NCI-H1105 treated with DMSO at 0.1 percent for 48 hours (cell line): ENCODE data around the gene CARS2.
"Not testable (repeated sequence)": the region's sequence is repeated elsewhere in the genome, so short reads cannot be mapped to it uniquely, and the experiment has no call there.

ENCODE experiments used
- DNase-seq: peaks from one replicate; lab custom pipeline; 2025; lab: John Stamatoyannopoulos, UW

Gene CARS2

DNA sequence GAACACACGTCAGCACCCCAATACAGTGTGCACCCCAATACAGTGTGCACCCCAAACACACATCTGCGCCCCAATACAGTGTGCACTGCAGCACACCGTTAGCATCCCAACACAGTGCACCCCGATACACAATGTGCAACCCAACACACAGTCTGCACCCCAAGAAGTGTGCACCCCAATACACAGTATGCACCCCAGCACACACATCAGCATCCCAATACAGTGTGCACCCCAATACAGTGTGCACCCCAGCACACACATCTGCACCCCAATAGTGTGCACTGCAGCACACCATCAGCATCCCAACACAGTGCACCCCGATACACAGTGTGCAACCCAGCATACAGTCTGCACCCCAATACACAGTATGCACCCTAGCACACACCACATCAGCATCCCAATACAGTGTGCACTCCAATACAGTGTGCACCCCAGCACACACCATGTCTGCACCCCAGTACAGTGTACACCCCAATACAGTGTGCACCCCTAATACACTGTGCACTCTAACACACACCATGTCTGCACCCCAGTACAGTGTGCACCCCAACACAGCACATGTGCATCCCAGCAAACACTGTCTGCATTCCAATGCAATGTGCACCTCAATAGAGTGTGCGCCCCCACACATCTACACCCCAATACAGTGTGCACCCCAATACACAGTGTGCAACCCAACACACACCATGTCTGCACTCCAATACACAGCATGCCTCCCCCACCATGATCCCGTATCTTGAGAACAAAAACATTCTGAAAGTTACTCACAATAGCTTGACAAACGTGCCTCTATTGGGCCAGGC lies 855 bp upstream of the CARS2 start:
- no peak for DNase-seq

DNA sequence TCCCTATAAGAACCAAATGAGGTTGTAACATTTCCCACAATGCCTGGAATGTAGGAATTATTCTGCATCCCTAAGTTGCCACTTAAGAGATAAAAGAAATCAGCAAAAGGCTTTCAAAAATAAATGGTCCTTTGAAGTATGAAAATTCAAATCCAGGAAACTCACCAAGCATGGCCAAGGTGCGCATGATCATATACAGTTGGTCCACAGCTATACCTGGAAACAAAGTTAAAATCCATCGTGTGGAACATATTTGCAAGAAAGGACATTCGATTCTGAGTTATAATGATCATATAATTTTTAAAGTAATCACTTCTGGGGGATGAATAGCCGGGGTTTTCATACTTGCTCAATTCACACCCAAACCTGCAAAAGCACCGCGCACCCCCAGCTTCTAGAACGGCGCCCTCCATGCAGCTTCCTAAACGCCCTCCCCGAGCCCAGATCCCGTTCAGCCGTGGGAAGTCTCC lies 525 bp downstream of the CARS2 start:
- no peak for DNase-seq

DNA sequence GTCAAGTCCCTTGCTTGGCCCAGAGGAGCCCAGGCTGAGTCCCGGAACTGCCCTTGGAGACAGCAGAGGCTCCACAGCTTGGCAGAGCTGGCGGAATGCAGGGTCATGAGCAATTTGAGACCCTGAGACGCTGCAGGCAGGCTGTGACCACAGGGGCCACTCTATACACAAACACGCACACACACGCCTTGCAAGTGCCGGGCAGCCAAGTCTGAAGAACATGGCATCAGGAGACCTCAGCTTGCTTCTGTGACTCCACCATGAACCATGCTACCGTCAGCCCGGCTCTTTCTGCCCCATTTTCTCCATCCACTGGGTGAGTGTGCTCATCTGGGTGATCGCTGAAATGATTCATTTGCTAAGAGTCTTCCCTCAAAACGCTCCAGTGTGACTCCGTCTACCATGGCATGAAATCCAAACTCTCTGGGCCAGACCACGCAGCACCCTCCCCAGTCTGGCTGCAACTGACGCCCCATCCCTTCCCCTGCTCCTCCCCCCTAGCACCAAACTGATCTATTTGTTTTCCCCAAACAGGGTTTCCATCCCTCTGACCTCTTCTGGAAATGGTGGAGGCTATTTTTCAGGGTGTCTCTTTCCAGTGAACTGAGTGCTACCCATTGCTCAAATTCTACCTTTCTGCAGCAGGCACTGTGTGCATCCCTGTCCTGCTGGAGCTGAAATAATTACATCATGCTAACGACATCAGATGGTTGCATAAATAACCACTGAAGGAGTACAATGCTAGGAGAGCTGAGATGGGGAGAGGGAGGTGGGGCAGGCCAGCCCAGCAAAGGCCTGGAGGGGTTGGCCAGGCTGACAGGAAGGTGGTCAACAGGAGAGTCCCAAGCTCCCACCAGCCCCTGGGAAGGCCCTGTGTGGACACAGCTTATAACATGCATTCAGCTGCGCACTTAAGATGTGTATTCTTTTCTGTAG lies 3.1 kb downstream of the CARS2 start:
- no peak for DNase-seq

DNA sequence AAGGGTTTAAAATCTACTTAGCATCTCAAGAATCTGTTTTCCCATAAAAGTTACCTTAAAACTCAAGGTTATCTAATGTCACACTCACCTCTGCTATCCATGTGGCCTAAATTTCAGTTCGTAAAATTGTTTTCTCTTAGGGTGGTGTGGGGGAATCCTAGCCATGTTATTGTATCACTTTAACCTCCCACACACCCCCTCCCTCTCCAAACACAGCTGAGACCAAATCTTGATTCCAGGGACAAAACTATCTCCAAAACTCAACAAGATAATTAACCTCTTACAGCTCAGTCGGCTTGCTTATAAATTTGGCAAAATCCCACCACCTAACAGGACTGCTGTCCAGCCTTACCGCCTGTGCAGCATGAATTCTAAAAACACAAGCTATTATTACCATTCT lies 3.8 kb downstream of the CARS2 start:
- DNase-seq, result no peak

DNA sequence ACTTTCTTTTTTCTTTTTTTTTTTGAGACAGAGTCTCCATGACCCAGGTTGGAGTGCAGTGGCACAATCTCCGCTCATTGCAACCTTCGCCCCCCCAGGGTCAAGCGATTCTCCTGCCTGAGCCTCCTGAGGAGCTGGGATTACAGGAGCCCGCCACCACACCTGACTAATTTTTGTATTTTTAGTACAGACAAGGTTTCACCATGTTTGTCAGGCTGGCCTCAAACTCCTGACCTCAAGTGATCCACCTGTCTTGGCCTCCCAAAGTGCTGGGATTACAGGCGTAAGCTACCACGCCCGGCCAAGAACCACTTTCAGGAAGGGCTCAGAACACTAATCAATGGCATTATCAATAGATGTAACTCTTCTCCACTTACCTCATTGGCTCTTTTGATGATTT lies 4.9 kb downstream of the CARS2 start:
- DNase-seq, result not testable (repeated sequence)

DNA sequence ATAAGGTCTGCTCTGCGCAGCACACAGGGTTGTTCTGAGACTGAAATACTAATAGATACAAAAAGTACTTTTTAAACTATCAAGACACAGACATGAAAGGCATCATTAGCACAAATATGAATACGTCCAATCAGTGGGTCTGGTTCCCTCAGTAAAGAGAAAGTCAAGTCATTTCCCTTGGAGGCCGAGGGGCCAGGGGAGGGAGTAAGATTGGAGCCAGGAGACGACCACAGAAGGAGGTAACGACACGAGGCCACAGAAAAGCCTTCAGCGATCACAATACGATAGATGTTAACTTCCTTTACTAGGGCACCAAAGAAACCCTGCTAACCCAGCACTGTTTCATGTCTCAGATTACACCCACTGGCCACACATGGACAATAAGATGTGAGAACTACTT lies 5.3 kb downstream of the CARS2 start:
- DNase-seq, result no peak

DNA sequence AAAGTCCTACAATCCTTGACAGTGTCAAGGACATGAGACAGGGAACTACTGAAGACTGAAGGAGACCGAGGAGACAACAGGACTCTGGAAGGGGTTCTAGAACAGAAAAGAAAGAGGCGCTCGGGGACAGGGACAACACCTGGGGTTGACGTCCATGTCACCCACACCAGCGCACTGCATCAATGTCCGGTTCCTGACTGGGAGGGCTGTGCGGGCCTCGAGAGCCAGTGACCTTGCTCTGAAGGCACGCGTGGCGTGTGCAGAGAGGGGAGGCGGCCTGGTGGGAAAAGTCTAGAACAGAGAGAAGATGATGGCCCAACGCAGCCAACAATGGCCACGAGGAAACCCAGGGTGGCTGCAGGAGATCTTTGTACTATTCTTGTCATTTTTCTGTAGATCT lies 5.7 kb downstream of the CARS2 start:
- DNase-seq, result no peak

DNA sequence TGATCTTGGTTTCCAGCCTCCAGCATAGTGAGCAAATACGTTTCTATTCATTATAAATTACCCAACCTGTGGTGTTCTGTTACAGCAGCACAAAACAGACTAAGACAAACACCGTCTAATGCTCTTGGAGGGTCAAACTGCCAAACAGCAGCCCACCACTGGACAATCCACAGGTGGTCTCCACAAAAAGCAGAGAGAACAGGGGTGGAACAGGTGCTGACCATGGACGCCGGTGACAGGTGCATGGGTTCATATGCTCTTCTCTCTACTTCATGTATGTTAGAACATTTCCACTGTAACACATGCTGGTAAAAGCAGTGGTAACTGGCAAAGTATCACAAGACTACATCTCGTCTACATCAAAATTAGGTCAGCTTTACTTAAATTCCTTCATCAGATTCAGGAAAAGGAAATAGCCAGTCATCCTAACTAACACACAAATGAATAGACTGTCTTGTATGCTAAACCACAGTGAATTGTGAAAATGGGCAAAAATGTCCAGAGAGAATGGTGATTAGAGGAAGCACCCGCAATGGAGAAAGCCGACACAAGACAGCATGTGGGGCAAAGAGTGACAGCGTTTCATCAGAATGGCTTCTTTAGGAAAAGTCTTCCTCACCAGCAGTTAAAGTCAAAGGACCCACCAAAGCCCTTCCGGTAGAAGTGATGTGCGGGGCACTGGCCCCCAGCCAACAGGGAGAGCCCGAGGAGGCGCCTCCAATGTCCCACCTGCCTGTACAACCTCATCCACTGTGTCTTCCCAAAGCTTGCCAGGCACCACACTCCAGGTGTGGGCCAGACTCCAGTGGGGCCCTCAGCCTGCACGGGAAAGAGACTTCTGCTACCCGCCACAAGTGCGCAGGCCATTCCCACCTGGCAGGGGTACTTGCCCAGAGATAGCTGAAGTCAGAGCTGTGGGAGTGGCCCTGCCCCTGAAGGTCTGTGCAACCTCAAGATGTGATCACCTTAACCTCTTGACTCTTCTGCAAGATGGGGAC lies 6.5 kb downstream of the CARS2 start:
- DNase-seq, result no peak

DNA sequence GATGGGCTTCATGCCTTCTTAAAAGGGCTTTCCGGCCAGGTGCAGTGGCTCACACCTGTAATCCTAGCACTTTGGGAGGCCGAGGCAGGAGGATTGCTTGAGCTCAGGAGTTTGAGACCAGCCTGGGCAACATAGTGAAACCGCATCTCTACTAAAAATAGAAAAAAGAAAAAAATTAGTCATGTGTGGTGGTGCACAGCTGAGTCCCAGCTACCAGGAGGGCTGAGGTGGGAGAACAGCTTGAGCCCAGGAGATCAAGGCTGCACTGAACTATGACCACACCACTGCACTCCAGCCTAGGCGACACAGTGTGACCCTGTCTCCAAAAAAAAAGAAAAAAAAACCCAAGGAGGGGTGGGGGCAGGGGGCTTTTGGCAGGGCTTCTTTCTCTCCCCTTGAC lies 7.2 kb downstream of the CARS2 start:
- DNase-seq, result no peak

DNA sequence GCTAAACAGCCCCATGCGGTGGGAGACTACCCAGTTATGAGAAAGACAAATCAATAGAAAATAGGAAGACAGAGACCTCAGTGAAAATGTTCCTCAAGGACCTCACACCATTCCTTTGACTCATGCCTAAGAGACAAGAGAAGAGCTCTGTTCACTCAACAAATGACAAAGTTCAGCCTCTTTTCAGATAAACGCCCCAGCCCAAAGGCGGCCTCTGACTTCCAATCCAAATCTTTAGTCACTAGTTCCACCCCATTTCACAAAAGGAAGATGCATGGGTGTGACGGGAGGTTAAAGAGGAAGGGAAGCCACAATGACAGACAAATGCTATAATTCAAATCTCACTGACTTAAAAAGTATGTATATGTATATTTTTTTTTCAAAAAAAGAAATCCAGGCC lies 8.1 kb downstream of the CARS2 start:
- DNase-seq, result no peak

DNA sequence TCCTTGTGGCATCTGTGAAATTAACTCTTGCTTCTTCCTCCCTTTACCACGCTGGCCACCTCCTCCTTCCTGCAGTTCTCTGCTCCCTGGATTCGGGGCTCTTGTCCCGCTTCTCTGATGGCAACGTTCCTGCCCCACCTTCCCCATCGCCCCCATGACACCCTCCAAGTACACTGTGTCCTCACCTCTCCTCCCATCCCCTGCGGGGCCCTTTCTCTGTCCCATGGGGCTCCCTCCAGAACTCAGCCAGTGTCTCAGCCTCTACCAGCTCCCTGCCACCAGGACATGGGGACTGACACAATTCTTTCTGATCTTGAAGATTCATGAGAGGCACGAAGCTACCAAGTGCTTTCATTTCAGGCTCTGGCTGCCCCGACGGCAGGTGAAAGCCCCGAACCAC lies 9.1 kb downstream of the CARS2 start:
- no peak for DNase-seq

DNA sequence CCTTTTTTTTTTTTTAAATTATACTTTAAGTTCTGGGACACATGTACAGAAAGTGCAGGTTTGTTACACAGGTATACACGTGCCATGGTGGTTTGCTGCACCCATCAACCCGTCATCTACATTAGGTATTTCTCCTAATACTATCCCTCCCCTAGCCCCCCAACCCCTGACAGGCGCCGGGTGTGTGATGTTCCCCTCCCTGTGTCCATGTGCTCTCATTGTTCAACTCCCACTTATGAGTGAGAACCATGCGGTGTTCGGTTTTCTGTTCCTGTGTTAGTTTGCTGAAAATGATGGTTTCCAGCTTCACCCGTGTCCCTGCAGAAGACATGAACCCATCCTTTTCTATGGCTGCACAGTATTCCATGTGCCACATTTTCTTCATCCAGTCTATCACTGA lies 10.1 kb downstream of the CARS2 start:
- DNase-seq, result not testable (repeated sequence)

DNA sequence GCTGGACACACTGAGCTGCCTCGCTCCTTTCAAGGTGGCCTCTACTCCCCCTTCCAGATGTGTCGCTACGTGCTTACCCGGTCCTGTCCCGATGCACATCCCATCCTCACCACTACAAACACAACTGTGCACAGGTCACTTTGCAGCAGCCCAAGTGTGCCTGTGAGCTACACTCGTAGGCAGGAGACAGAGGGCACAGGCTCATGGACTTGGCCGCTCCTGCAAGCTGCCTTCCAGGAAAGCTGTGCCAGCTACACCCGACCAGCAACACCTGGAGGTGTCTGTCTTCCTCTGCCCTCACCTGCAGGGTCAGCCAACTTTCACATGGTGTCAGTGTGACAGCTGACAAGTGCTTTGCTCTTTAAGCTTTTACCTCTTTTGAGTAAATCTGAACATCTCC lies 15.4 kb downstream of the CARS2 start:
- DNase-seq, result no peak

DNA sequence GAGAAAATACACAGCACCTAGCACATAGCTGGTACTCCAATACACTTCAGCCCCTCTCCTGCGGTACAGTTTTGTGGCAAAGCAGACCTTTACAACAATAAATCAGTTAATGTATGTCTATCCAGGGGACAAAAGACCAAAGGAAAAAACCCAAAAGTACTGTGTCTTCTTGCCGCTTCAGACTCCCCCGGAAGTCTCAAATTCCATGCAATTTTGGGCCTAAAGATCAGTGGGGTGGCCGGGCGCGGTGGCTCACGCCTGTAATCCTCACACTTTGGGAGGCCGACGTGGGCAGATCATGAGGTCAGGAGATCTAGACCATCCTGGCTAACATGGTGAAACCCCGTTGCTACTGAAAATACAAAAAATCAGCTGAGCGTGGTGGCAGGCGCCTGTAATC lies 16.2 kb downstream of the CARS2 start:
- DNase-seq, result no peak

DNA sequence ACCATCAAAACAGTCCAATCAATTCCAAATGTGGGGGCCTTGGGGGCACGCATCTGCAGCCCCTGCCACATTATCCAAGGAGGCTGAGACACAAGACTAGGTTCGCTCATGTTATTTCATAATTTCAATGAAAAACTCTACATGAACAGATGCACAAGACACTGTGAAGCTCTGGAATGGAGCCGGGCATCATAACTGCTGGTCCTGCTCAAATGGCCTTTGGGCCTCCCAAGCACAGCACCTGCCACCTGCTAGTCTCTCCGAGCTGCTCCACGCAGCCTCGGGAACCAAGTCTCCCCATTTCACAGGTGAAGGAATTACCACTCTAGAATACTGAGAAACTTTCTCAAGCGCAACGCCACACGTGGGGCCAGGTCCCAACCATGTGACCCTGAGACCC lies 16.9 kb downstream of the CARS2 start:
- no peak for DNase-seq

DNA sequence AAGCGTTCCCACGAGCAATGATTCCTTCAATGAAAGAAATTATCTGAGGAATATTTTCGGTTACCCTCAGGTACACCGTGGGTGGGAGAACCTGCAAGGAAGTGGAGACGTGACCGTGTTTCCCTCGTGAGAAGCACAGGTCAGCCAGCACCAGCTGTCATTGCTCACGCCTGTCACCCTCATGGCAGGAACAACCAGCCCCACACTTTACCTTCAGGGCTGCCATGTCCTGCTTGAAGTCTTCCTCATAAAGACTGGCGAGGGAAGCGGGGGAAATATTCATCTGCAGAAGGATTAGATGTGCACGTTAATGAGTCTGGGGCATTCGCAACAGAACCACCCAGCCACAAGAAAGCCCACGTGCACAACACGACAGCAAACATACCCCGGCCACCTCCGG lies 18.2 kb downstream of the CARS2 start:
- no peak for DNase-seq

DNA sequence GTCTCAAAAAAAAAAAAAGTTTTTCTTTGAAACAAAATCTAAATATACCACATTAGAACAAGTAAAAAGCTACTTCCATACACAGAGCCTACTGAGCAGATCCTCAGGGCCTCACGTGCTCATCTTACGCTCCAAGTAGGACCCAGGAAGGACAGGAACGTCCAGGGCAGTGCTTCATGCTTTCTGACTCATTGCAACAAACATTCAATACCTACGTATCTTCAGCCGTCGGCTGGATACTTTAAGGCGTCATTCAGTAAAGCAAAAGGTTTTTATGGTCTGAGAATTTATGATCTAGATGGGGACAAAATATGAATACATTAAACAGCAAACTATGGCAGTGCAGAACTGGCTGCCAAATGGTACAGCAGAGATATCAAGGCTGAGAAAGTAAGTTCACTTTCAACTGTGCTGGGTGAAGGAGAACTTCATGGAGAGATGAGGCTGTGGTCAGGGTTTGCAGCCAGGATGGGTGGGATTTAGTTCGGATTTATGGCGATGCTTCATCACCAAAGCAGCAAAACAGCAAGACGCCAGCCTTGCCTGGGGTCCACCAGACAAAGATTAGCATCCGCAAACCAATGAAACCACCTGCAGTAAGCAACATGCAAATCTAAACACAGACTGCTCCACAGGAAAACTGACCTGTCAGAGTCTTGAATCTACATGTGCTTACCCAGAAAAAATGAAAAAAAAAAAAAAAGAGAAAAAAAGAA lies 20.5 kb downstream of the CARS2 start:
- DNase-seq, result no peak

DNA sequence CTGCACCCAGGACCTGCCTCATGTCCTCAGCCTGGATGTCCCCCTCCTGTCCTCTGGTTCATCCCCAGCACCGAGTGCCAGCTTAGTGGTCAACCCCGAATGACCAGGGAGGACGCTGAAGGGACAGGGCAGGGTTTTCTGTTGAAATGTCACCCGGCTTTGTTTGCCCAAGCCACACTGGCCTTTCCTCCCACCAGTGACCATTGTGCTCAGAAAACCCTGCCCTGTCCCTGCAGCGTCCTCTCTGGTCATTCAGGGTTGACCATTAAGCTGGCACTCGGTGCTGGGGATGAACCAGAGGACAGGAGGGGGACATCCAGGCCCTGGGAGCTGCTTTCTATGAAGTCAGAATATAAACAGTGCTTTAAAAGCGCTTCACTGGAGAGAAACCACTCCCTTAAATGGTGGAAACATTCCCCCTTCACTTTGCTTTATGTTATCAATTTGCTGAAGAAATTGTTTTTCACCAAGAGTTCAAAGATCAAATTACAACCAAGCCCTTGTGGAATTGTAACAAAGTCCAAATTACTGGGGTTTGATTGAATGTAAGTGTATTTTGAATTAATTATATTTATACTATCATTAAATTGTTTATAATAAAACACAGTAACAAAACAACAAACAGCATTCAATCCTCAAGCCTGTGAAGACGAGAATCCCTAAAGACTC lies 21.4 kb downstream of the CARS2 start:
- no peak for DNase-seq

DNA sequence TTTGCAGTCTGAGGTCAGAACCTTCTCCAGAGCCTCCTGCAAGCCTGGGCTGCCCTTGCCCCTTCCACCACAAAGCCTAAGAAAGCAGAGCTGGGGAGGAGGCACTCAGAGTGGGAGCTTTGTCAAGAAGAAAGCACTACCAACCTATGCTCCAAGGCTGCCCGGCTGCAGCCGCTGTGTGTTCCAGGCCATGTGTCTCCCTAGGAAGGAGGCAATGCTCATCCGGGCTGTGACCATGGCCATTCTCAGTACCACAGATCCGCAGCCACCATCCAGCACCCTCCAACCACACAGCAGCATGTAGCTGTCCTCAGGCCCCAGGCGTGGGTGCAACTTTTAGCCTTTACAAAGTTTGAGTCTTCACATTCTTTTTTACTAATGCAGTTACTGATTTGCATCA lies 22.0 kb downstream of the CARS2 start:
- DNase-seq, result no peak

DNA sequence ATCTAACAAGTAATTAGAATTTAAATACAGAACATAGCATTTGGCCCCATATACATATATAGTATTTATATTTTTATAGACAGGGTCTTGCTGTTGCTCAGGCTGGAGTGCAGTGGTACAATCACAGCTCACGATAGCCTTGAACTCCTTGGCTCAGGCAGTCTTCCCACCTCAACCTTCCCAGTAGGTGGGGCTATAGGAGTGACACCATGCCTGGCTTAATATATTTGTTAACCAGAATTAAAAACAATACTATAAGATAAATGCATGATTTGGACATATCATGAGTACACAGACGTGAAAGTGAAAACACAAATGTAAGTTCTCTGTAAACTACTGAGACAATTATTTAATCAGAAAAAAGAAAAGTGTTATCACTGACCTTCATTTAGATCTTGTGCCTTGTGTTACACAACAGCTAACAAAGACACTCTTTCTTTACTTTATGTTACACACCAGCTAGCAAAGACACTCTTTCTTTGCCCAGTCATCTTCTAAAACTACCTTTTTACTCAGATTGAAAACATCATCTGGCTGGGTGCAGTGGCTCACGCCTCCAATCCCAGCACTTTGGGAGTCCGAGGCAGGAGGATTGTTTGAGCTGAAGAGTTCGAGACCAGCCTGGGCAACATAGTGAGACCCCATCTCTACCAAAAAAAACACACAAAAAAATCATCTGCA lies 22.6 kb downstream of the CARS2 start:
- DNase-seq, result peak; percentile 26
